D721Med (cell line): Measurements from ENCODE around the gene DIS3L2.

Experiments
- DNase-seq: peaks from one replicate; pipeline ENCODE4 v3.0.0; 2011; ENCODE audit warnings: low spot score; ENCODE audit not compliant: insufficient read length
- FAIRE-seq: peaks from 2 replicates; lab custom pipeline; 2011; peaks lifted over from hg19 to GRCh38; lab: Jason Lieb, UNC
- TF ChIP-seq, protein P1 (sequence below): IDR thresholded peaks from 2 replicates; pipeline ENCODE4 v1.5.1; 2012; ENCODE audit warnings: mild to moderate bottlenecking, control low read depth; ENCODE audit not compliant: insufficient read depth; ENCODE audit errors: missing control alignments

Gene DIS3L2

GRCh38 chr2:232076272-232076671 lies 114.8 kb downstream of the DIS3L2 start:
- no peak for FAIRE-seq
- DNase-seq = no peak
- TF ChIP-seq, protein P1, sequence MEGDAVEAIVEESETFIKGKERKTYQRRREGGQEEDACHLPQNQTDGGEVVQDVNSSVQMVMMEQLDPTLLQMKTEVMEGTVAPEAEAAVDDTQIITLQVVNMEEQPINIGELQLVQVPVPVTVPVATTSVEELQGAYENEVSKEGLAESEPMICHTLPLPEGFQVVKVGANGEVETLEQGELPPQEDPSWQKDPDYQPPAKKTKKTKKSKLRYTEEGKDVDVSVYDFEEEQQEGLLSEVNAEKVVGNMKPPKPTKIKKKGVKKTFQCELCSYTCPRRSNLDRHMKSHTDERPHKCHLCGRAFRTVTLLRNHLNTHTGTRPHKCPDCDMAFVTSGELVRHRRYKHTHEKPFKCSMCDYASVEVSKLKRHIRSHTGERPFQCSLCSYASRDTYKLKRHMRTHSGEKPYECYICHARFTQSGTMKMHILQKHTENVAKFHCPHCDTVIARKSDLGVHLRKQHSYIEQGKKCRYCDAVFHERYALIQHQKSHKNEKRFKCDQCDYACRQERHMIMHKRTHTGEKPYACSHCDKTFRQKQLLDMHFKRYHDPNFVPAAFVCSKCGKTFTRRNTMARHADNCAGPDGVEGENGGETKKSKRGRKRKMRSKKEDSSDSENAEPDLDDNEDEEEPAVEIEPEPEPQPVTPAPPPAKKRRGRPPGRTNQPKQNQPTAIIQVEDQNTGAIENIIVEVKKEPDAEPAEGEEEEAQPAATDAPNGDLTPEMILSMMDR = no peak

DNA sequence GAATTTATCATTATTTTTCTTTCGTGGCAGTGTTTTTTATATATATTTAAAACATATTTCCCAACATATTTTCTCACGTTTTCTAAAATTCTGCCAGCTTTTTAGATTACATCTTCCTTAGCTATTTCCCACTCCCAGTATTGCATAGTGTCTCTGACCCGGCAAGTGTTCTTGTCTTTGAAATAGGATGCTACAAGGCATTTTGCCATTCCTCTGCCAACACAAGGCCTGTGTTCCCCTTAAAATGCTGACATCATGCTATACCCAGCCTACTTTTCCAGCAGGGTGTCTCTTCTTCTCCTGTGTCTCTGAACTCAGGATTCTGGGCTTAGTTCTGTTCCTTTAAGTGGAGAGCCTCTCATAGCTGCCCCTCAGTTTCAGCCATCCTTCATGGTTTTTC lies 115.2 kb downstream of the DIS3L2 start:
- TF ChIP-seq, protein P1 = no peak
- DNase-seq = no peak
- FAIRE-seq = no peak

DNA sequence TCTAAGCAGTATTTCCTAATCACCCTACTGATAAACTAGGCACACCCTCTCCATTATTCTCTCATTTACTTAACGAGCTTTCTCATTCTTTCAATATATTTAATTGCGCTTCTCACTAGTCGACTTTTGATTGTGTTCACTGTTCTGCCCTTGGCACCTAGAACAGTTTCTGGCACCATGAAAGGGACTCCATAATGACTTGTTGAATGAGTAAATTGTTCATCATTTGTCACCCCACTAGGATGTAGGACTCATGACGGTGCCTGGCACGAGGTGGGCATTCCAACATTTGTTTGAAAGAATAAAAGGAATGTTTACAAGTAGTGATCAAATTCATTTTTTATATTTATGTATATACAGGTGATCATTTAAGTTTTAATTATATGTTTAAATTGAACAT lies 123.7 kb downstream of the DIS3L2 start:
- no peak for FAIRE-seq
- TF ChIP-seq, protein P1 = no peak
- no peak for DNase-seq

DNA sequence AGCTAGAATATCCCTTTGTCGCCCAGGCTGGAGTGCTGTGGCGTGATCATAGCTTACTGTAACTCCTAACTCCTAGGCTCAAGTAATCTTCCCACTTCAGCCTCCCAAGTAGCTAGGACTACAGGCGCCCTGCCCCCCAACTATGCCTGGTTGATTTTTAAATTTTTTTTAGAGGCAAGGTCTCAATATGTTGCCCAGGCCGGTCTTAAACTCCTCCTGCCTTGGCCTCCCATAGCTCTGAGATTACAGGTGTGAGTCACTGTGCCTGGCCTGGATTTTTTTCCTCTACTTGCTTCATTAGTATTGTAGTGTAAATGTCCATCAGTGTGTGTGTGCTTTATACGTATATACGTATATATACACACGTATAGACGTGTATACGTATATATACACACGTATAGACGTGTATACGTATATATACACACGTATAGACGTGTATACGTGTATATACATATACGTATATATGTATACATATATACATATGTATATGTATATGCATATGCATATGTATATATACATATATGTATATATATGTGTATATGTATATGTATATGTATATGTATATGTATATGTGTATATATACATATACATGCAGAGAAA lies 124.4 kb downstream of the DIS3L2 start:
- TF ChIP-seq, protein P1 = no peak
- DNase-seq = no peak
- FAIRE-seq = no peak

DNA sequence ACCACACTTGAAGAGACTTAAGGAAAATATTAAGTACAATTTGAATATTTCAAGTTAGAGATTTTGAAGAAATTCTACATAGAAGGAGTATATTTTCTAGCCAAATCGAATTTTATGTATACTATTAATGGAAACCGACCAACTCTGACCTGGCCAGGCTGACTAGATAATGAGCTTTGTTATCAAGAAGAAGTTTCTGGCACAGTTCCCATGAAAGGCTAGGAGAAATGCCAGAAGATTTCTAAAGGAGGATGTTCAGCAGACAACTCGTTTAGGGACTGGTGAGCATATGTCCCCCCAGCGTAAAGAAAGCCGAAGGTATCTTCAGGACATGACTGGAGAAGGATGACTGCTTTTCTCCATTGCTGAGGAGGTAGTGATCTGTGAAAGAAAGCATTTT lies 127.3 kb downstream of the DIS3L2 start:
- TF ChIP-seq, protein P1 = no peak
- DNase-seq (no peak), FAIRE-seq (no peak)

DNA sequence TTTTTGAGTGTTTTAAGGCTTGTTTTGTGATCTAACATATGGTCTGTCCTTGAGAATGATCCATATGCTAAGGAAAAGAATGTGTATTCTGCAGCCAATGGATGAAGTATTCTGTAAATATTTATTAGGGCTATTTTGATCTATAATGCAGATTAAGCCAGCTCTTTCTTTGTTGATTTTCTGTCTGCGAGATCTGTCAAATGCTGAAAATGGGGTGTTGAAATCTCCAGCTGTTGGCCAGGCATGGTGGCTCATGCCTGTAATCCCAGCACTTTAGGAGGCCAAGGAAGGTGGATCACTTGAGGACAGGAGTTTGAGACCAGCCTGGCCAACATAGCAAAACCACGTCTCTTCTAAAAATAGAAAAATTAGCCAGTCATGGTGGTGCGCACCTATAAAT lies 132.7 kb downstream of the DIS3L2 start:
- FAIRE-seq (no peak), DNase-seq (no peak)
- TF ChIP-seq, protein P1 = no peak

- TF ChIP-seq, protein P1 = no peak
- FAIRE-seq = no peak
- DNase-seq = no peak
Measured at GRCh38 chr2:232094883-232095282, 133.4 kb downstream of the DIS3L2 start.
